Keratinocyte (primary cell): ENCODE results near the gene GARNL3. TPM values are rescaled to one million over a fixed set of nuclear protein-coding genes. Genes with fewer than 3 reads are reported as not detected.
A peak's percentile ranks its signal among the peaks of the same experiment; 100 is the strongest.

Experiments used
- DNase-seq: peaks from one replicate; pipeline ENCODE4 v3.0.0-alpha.2; 2011; ENCODE audit warnings: low read depth, missing footprints, low spot score
- FAIRE-seq: peaks from 2 replicates; lab custom pipeline; 2011; peaks lifted over from hg19 to GRCh38; lab: Jason Lieb, UNC
- H2AFZ ChIP-seq: 2 replicates; pipeline ENCODE4 v1.6.0; 2012; ENCODE audit warnings: low read length, control low read depth, inconsistent platforms; ENCODE audit not compliant: control insufficient read depth
- H3K27ac ChIP-seq: 2 replicates; pipeline ENCODE4 v1.5.1; 2011; ENCODE audit warnings: low read length; ENCODE audit not compliant: control insufficient read depth, insufficient read depth
- H3K27me3 ChIP-seq: 3 replicates; pipeline ENCODE4 v1.6.0; 2011; ENCODE audit warnings: low read length; ENCODE audit not compliant: control insufficient read depth, insufficient read depth; ENCODE audit errors: extremely low read depth
- H3K36me3 ChIP-seq, 2 experiments: 2 replicates in 1 of 2; 3 replicates in 1 of 2; pipeline ENCODE4 v1.5.1; 2011; ENCODE audit warnings: low read length in 2 of 2, mild to moderate bottlenecking in 1 of 2; ENCODE audit not compliant: control insufficient read depth in 2 of 2, insufficient read depth in 2 of 2; ENCODE audit errors: extremely low read depth in 1 of 2
- H3K4me1 ChIP-seq: 3 replicates; pipeline ENCODE4 v1.5.1; 2011; ENCODE audit warnings: low read length; ENCODE audit not compliant: control insufficient read depth, insufficient read depth; ENCODE audit errors: extremely low read depth
- H3K4me2 ChIP-seq: 3 replicates; pipeline ENCODE4 v1.6.0; 2011; ENCODE audit warnings: low read depth, low read length; ENCODE audit not compliant: control insufficient read depth, insufficient read depth; ENCODE audit errors: extremely low read depth
- H3K4me3 ChIP-seq, 3 experiments: fragments of 200-600 bp in 1 of 3; sonication (generic) in 1 of 3; 2 replicates in 2 of 3; 3 replicates in 1 of 3; pipeline ENCODE4 v1.5.1; 2011 to 2016; ENCODE audit warnings: low read length in 3 of 3, mild to moderate bottlenecking in 3 of 3, control low read depth in 2 of 3, inconsistent platforms in 1 of 3, low read depth in 1 of 3, mixed read lengths in 1 of 3, mixed run types in 1 of 3, moderate library complexity in 1 of 3; ENCODE audit not compliant: control insufficient read depth in 2 of 3, insufficient read depth in 2 of 3; ENCODE audit errors: extremely low read depth in 1 of 3
- H3K79me2 ChIP-seq: 2 replicates; pipeline ENCODE4 v1.6.0; 2012; ENCODE audit warnings: low read length; ENCODE audit not compliant: control insufficient read depth, insufficient read depth
- H3K9ac ChIP-seq: 3 replicates; pipeline ENCODE4 v1.6.0; 2011; ENCODE audit warnings: low read length; ENCODE audit not compliant: control insufficient read depth, insufficient read depth; ENCODE audit errors: extremely low read depth
- H3K9me1 ChIP-seq: 3 replicates; pipeline ENCODE4 v1.6.0; 2011; ENCODE audit warnings: low read length; ENCODE audit not compliant: control insufficient read depth, insufficient read depth; ENCODE audit errors: extremely low read depth
- H3K9me3 ChIP-seq: 2 replicates; pipeline ENCODE4 v1.5.1; 2012; ENCODE audit warnings: low read depth, low read length; ENCODE audit not compliant: control insufficient read depth
- H4K20me1 ChIP-seq: 3 replicates; pipeline ENCODE4 v1.6.0; 2011; ENCODE audit warnings: low read length; ENCODE audit not compliant: control insufficient read depth, insufficient read depth; ENCODE audit errors: extremely low read depth
- CTCF ChIP-seq, 3 experiments: IDR thresholded peaks in 1 of 3; conservative IDR thresholded peaks in 1 of 3; optimal IDR thresholded peaks in 1 of 3; 2 replicates in 2 of 3; 3 replicates in 1 of 3; pipeline versions ENCODE3 to v1.5.1; 2011; ENCODE audit warnings: low read length in 3 of 3, mild to moderate bottlenecking in 3 of 3, moderate library complexity in 2 of 3, control low read depth in 1 of 3, inconsistent platforms in 1 of 3; ENCODE audit not compliant: insufficient read depth in 2 of 3; ENCODE audit errors: extremely low read depth in 1 of 3
- EZH2 ChIP-seq: IDR thresholded peaks from one replicate; pipeline ENCODE4 v1.6.1; 2012; ENCODE audit warnings: inconsistent platforms, mild to moderate bottlenecking, low read length, moderate library complexity
- dilution Hi-C: fragments of 300-500 bp; cut with MboI; formaldehyde crosslinking; loops from one replicate; pipeline ENCODE4 v1.7.0; 2020; ENCODE audit warnings: low sequenced_read_pairs; ENCODE audit not compliant: extremely low pct_ligation_motif_present
- polyA plus RNA-seq, 5 experiments: library from polyadenylated mRNA; depleted of rRNA in 3 of 5; stranded (reverse) in 3 of 5; stranded (forward) in 1 of 5; unstranded in 1 of 5; fragments of >200 nt; gene quantifications; 1 replicate in 1 of 5; 2 replicates in 3 of 5; 3 replicates in 1 of 5; pipeline versions ENCODE4 v1.2.1 to v1.2.3, GENCODE V29; 2011 to 2012; ENCODE audit warnings: missing spikeins in 2 of 5, low read depth in 1 of 5, low replicate concordance in 1 of 5

The GARNL3 gene
- polyA plus RNA-seq, 1 donor (not counting 4 experiments of a cell fraction or from before 2014, with no cell fraction given), result 2.4 TPM

DNA sequence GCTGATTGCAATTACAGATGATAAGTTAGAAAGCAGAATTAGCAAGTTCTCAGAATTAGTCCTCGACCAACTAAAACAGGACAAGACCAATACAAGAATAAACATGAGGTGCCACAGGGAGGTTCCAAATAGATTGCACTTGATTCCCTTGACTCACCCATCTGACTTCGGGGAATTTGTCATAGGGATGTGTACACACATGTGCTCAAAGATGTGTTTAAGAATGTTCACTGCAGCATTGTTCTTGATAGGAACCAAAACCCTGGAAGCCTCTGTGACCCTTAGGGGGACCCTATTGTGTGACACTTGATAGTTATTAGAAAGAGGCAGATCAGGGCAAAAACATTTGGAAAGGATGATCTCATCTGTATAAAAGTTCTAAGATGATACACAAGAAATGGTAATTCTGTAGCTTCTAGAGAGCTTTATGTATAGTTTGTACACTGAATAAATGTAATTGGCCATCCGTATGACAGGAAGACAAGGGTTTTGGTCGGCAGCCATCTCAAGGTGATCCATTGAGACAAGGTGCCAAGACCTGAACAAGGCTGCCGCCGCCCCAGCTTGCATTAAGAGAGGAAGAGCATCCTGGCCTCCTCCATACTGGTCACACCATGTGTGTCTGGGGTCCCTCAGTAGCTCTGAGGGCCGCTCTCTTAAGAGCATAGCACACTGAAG is 48.2 kb upstream of the GARNL3 start:
- no peaks in the 10 kb centered on the region for H4K20me1 ChIP-seq
- no peaks in the 10 kb centered on the region for H3K36me3 ChIP-seq
- H3K27me3 ChIP-seq, result peaks cover 18% of the 10 kb centered on the region
- dilution Hi-C loops, result no loop called here
- H3K4me3 ChIP-seq, result no peak overlapping the region
- no peak for TF ChIP-seq CTCF (optimal IDR thresholded peaks at IDR 0.05 in 1 of 3, IDR thresholded peaks at IDR 0.05 in 1 of 3, conservative IDR thresholded peaks at IDR 0.05 in 1 of 3; ENCODE audit: extremely low read depth in 1 of 3, insufficient read depth in 2 of 3, low read length in 3 of 3)
- no peak for TF ChIP-seq EZH2
- no peak overlapping the region for H3K9ac ChIP-seq
- H3K79me2 ChIP-seq, result no peaks in the 10 kb centered on the region
- no peak overlapping the region for H2AFZ ChIP-seq
- H3K4me2 ChIP-seq, result no peak overlapping the region
- H3K9me1 ChIP-seq, result no peaks in the 10 kb centered on the region
- no peak overlapping the region for H3K27ac ChIP-seq
- FAIRE-seq (peak; percentile 61), DNase-seq (no peak)
- H3K9me3 ChIP-seq, result no peaks in the 10 kb centered on the region
- peaks cover 7% of the 10 kb centered on the region for H3K4me1 ChIP-seq

DNA sequence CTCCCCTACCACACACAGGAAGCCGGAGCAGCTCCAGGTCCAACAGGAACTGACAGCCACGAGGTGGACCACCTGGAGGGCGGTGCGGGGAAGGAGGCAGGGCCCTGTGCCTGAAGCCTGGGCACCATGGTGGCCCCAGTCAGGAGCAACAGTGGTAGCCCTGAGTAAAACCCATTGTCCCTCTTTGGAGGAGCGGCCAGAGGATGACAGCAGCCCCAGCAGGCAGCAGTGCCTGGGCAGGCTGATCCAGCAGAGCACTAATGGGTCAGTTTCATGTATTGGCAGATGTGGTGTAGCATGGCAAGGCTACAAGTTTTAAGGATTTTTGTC is 47.7 kb upstream of the GARNL3 start:
- H2AFZ ChIP-seq, result no peak overlapping the region
- no peaks in the 10 kb centered on the region for H3K9me1 ChIP-seq

More for the DNA sequence above, 47.7 kb upstream of the GARNL3 start:
- Histone ChIP-seq H3K79me2 (no peaks in the 10 kb centered on the region), H4K20me1 (no peaks in the 10 kb centered on the region), H3K36me3 (no peaks in the 10 kb centered on the region), H3K9ac (no peak overlapping the region), H3K27ac (no peak overlapping the region), H3K4me1 (peaks cover 7% of the 10 kb centered on the region), H3K9me3 (no peaks in the 10 kb centered on the region), H3K4me3 (no peak overlapping the region), H3K4me2 (no peak overlapping the region), H3K27me3 (peaks cover 16% of the 10 kb centered on the region)
- TF ChIP-seq CTCF (optimal IDR thresholded peaks at IDR 0.05 in 1 of 3, IDR thresholded peaks at IDR 0.05 in 1 of 3, conservative IDR thresholded peaks at IDR 0.05 in 1 of 3; ENCODE audit: extremely low read depth in 1 of 3, insufficient read depth in 2 of 3, low read length in 3 of 3) (no peak), EZH2 (no peak)
- dilution Hi-C loops, result no loop called here
- FAIRE-seq, result no peak
- no peak for DNase-seq
